ENCODE data around the gene ELF5. TPM values are rescaled to one million over a fixed set of nuclear protein-coding genes. Genes with fewer than 3 reads are reported as not detected.

Gene ELF5
- total and polyA plus RNA-seq, 10 of the 15 experiments (the other 5 are each of a cell fraction or from before 2014, with no cell fraction given) = not detected

DNA sequence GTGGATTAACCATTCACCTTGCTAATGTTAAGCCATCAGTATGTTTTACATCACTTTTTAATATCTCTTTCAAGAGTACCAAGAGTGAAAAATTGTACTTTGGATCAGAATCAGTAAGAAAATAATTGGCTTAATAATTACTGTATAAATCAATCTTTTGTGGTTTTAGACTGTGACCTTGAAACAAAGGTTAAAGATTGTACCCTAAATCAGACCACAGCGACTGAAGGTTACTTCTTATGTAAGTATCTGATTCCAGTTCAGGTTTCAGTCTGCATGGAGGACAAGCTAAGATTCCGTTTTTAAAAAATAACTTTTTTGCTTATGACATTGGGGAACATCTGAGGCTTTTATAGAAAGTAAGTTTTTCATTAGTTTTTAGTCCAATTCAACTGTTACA, 56.0 kb downstream of the ELF5 start:
- ChIA-PET CTCF (no interaction called here), POLR2A (no interaction called here)

More for the DNA sequence above, 56.0 kb downstream of the ELF5 start:
- Histone ChIP-seq H2AFZ (ENCODE audit: control insufficient read depth, low read depth, low read length) (no peak overlapping the region), H3K4me2 (ENCODE audit: control insufficient read depth, insufficient read depth) (no peak overlapping the region), H3K79me2 (ENCODE audit: control insufficient read depth, insufficient read depth, low read length) (no peaks in the 10 kb centered on the region), H3K4me1 (ENCODE audit: control insufficient read depth, insufficient read depth, low read length) (no peaks in the 10 kb centered on the region), H3K27ac (ENCODE audit: control insufficient read depth, insufficient read depth) (no peak overlapping the region), H3K27me3 (replicated peaks in 1 of 2; ENCODE audit: control insufficient read depth in 2 of 2, insufficient read depth in 2 of 2, low read length in 1 of 2) (no peaks in the 10 kb centered on the region), H3K9me3 (replicated peaks; ENCODE audit: control insufficient read depth, insufficient read depth, low read length) (no peaks in the 10 kb centered on the region; the same call in 2 of the 3 replicates), H3K4me3 (no peak overlapping the region), H4K20me1 (ENCODE audit: control insufficient read depth, insufficient read depth) (no peaks in the 10 kb centered on the region), H3K36me3 (ENCODE audit: control insufficient read depth in 2 of 2, insufficient read depth in 2 of 2, low read length in 1 of 2) (peaks cover 2 to 14% of the 10 kb centered on the region in 2 experiments; a peak in 3 of 4 replicates), H3K9ac (ENCODE audit: control insufficient read depth, insufficient read depth, low read length) (no peak overlapping the region)
- intact Hi-C loops (cut with micrococcal nuclease; ENCODE audit: unreplicated experiment) (no loop called here), in situ Hi-C loops (cut with MboI) (no loop called here)
- ChIA-PET RAD21 (ENCODE audit: unreplicated experiment) (no interaction called here), SMC1A (ENCODE audit: uncharacterized antibody, unreplicated experiment) (interaction anchor here (0.6 kb wide), 1 partner anchor 611 kb away, joined by 3 read pairs; no protein-coding TSS in a partner anchor)
- BruUV-seq (replicated peaks) = TSS peak; percentile 25
- TF ChIP-seq, protein P1, sequence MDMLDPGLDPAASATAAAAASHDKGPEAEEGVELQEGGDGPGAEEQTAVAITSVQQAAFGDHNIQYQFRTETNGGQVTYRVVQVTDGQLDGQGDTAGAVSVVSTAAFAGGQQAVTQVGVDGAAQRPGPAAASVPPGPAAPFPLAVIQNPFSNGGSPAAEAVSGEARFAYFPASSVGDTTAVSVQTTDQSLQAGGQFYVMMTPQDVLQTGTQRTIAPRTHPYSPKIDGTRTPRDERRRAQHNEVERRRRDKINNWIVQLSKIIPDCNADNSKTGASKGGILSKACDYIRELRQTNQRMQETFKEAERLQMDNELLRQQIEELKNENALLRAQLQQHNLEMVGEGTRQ (IDR thresholded peaks at IDR 0.05; ENCODE audit: borderline replicate concordance, low read depth, low read length) = no peak
- TF ChIP-seq, protein P2, sequence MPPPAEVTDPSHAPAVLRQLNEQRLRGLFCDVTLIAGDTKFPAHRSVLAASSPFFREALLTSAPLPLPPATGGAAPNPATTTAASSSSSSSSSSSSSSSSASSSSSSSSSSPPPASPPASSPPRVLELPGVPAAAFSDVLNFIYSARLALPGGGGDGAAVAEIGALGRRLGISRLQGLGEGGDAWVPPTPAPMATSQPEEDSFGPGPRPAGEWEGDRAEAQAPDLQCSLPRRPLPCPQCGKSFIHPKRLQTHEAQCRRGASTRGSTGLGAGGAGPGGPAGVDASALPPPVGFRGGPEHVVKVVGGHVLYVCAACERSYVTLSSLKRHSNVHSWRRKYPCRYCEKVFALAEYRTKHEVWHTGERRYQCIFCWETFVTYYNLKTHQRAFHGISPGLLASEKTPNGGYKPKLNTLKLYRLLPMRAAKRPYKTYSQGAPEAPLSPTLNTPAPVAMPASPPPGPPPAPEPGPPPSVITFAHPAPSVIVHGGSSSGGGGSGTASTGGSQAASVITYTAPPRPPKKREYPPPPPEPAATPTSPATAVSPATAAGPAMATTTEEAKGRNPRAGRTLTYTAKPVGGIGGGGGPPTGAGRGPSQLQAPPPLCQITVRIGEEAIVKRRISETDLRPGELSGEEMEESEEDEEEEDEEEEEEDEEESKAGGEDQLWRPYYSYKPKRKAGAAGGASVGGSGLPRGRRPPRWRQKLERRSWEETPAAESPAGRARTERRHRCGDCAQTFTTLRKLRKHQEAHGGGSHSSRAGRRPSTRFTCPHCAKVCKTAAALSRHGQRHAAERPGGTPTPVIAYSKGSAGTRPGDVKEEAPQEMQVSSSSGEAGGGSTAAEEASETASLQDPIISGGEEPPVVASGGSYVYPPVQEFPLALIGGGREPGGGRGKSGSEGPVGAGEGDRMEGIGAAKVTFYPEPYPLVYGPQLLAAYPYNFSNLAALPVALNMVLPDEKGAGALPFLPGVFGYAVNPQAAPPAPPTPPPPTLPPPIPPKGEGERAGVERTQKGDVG (CRISPR knock-in tag; IDR thresholded peaks at IDR 0.05) = no peak
- TF ChIP-seq, protein P3, sequence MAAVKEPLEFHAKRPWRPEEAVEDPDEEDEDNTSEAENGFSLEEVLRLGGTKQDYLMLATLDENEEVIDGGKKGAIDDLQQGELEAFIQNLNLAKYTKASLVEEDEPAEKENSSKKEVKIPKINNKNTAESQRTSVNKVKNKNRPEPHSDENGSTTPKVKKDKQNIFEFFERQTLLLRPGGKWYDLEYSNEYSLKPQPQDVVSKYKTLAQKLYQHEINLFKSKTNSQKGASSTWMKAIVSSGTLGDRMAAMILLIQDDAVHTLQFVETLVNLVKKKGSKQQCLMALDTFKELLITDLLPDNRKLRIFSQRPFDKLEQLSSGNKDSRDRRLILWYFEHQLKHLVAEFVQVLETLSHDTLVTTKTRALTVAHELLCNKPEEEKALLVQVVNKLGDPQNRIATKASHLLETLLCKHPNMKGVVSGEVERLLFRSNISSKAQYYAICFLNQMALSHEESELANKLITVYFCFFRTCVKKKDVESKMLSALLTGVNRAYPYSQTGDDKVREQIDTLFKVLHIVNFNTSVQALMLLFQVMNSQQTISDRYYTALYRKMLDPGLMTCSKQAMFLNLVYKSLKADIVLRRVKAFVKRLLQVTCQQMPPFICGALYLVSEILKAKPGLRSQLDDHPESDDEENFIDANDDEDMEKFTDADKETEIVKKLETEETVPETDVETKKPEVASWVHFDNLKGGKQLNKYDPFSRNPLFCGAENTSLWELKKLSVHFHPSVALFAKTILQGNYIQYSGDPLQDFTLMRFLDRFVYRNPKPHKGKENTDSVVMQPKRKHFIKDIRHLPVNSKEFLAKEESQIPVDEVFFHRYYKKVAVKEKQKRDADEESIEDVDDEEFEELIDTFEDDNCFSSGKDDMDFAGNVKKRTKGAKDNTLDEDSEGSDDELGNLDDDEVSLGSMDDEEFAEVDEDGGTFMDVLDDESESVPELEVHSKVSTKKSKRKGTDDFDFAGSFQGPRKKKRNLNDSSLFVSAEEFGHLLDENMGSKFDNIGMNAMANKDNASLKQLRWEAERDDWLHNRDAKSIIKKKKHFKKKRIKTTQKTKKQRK (IDR thresholded peaks at IDR 0.05; ENCODE audit: low read depth, low read length) = no peak
- TF ChIP-seq, protein P4, sequence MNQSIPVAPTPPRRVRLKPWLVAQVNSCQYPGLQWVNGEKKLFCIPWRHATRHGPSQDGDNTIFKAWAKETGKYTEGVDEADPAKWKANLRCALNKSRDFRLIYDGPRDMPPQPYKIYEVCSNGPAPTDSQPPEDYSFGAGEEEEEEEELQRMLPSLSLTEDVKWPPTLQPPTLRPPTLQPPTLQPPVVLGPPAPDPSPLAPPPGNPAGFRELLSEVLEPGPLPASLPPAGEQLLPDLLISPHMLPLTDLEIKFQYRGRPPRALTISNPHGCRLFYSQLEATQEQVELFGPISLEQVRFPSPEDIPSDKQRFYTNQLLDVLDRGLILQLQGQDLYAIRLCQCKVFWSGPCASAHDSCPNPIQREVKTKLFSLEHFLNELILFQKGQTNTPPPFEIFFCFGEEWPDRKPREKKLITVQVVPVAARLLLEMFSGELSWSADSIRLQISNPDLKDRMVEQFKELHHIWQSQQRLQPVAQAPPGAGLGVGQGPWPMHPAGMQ (IDR thresholded peaks at IDR 0.05; ENCODE audit: borderline replicate concordance) = no peak
- TF ChIP-seq TAF1 (IDR thresholded peaks at IDR 0.05; ENCODE audit: borderline replicate concordance, low read depth, low read length) (no peak), TCF3 (IDR thresholded peaks at IDR 0.05; ENCODE audit: borderline replicate concordance, insufficient read depth, low read depth, low read length) (no peak), BACH1 (IDR thresholded peaks at IDR 0.05; ENCODE audit: borderline replicate concordance) (no peak), ZNF217 (IDR thresholded peaks at IDR 0.05) (no peak), CBX3 (IDR thresholded peaks at IDR 0.05; ENCODE audit: borderline replicate concordance, low read depth) (no peak), LARP7 (IDR thresholded peaks at IDR 0.05) (no peak)
- TF ChIP-seq, protein P5, sequence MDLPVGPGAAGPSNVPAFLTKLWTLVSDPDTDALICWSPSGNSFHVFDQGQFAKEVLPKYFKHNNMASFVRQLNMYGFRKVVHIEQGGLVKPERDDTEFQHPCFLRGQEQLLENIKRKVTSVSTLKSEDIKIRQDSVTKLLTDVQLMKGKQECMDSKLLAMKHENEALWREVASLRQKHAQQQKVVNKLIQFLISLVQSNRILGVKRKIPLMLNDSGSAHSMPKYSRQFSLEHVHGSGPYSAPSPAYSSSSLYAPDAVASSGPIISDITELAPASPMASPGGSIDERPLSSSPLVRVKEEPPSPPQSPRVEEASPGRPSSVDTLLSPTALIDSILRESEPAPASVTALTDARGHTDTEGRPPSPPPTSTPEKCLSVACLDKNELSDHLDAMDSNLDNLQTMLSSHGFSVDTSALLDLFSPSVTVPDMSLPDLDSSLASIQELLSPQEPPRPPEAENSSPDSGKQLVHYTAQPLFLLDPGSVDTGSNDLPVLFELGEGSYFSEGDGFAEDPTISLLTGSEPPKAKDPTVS (IDR thresholded peaks at IDR 0.05; ENCODE audit: low read depth, low read length) = no peak
- ATAC-seq (no peak), DNase-seq (ENCODE audit: low read depth, low spot score) (no peak), FAIRE-seq (no peak)
- 96% methylated on average over 2 of the region's 2 CpGs for WGBS (ENCODE audit: insufficient coverage, insufficient replicate concordance, low lambda C conversion rate, missing lambda C conversion rate)
